Common myeloid progenitor, CD34-positive (primary cell): ENCODE data around the gene GRPEL1.

Experiments
- CTCF ChIA-PET: fragments of 350-600 bp; sonication (Branson Sonifier 250); formaldehyde crosslinking; loops from one replicate; lab custom pipeline; 2021; ENCODE audit warnings: antibody characterized with exemption; lab: Charles Lee
- POLR2A ChIA-PET: fragments of 350-600 bp; sonication (Branson Sonifier 250); formaldehyde crosslinking; loops from one replicate; lab custom pipeline; 2021; ENCODE audit warnings: antibody characterized with exemption; lab: Charles Lee
- DNase-seq, 3 donors: peaks; one replicate each; pipeline versions ENCODE4 v3.0.0 to v3.0.0-alpha.2; 2013
- H3K27ac ChIP-seq, 2 experiments: 1 replicate in 1 of 2; 2 replicates in 1 of 2; pipeline ENCODE4 v1.7.0; 2013; ENCODE audit warnings: inconsistent platforms in 2 of 2, low read length in 2 of 2, mild to moderate bottlenecking in 2 of 2, low read depth in 1 of 2, moderate library complexity in 1 of 2; ENCODE audit not compliant: severe bottlenecking in 2 of 2, insufficient read depth in 1 of 2, poor library complexity in 1 of 2
- H3K27me3 ChIP-seq, 5 experiments: replicated peaks in 2 of 5; 1 replicate in 3 of 5; 2 replicates in 2 of 5; pipeline versions ENCODE4 v1.6.1 to v1.7.0; 2013; ENCODE audit warnings: low read length in 4 of 5, mild to moderate bottlenecking in 2 of 5, moderate library complexity in 2 of 5, inconsistent platforms in 1 of 5; ENCODE audit not compliant: insufficient read depth in 5 of 5, control insufficient read depth in 4 of 5
- H3K36me3 ChIP-seq, 4 experiments: 1 replicate in 2 of 4; 2 replicates in 2 of 4; pipeline versions ENCODE4 v1.6.1 to v1.7.0; 2013; ENCODE audit warnings: low read length in 3 of 4, control low read depth in 1 of 4, mild to moderate bottlenecking in 1 of 4; ENCODE audit not compliant: control insufficient read depth in 4 of 4, insufficient read depth in 4 of 4
- H3K4me1 ChIP-seq, 4 experiments: 1 replicate in 3 of 4; 2 replicates in 1 of 4; pipeline versions ENCODE4 v1.6.1 to v1.7.1; 2013; ENCODE audit warnings: low read length in 3 of 4, mild to moderate bottlenecking in 3 of 4, control low read depth in 1 of 4, inconsistent platforms in 1 of 4, moderate library complexity in 1 of 4; ENCODE audit not compliant: control insufficient read depth in 4 of 4, insufficient read depth in 4 of 4; ENCODE audit errors: control extremely low read depth in 1 of 4
- H3K4me3 ChIP-seq, 7 experiments: 1 replicate in 4 of 7; 2 replicates in 3 of 7; pipeline versions ENCODE4 v1.5.1 to v1.7.0; 2013; ENCODE audit warnings: mild to moderate bottlenecking in 7 of 7, low read length in 6 of 7, moderate library complexity in 6 of 7, inconsistent platforms in 2 of 7, low read depth in 2 of 7, control low read depth in 1 of 7; ENCODE audit not compliant: insufficient read depth in 4 of 7, control insufficient read depth in 1 of 7; ENCODE audit errors: extremely low read depth in 1 of 7
- H3K9me3 ChIP-seq, 5 experiments: 1 replicate in 4 of 5; 2 replicates in 1 of 5; pipeline versions ENCODE4 v1.6.1 to v1.7.1; 2013; ENCODE audit warnings: low read length in 4 of 5, mild to moderate bottlenecking in 2 of 5, inconsistent platforms in 1 of 5, low read depth in 1 of 5, moderate library complexity in 1 of 5; ENCODE audit not compliant: control insufficient read depth in 4 of 5, insufficient read depth in 2 of 5; ENCODE audit errors: control extremely low read depth in 1 of 5
- WGBS: methylation state at CpG from one replicate; pipeline ENCODE4 v1.1.5; 2013; ENCODE audit not compliant: insufficient coverage; 5-methylcytosine and 5-hydroxymethylcytosine counted together

Gene GRPEL1

GRCh38 chr4:7009564-7009963 lies 58.3 kb downstream of the GRPEL1 start:
- CTCF ChIA-PET: no interaction called here
- POLR2A ChIA-PET: interaction anchor here (1.0 kb wide), 1 partner anchor 72 kb away, joined by 3 read pairs; no protein-coding TSS in a partner anchor

More at GRCh38 chr4:7009564-7009963, 58.3 kb downstream of the GRPEL1 start:
- H3K27me3 ChIP-seq: no peaks in the 10 kb centered on the region
- peaks cover 9 to 72% (median 40%) of the 10 kb centered on the region in 4 experiments for H3K36me3 ChIP-seq
- no peaks in the 10 kb centered on the region for H3K4me1 ChIP-seq
- H3K4me3 ChIP-seq: no peak overlapping the region
- no peak for DNase-seq
- no peak overlapping the region for H3K27ac ChIP-seq
- H3K9me3 ChIP-seq: no peaks in the 10 kb centered on the region
- WGBS: 100% methylated on average over 4 of the region's 5 CpGs
